Adrenal gland (tissue), 12 donors: ENCODE measurements around the gene PGS1. TPM values are rescaled to one million over a fixed set of nuclear protein-coding genes. Genes with fewer than 3 reads are reported as not detected.

ENCODE experiments used
- DNase-seq, 7 donors: peaks; one replicate each; pipeline ENCODE4 v3.0.0-alpha.2; 2019 to 2020
- H3K27ac ChIP-seq, 5 donors: fragments of 200-600 bp; sonication (generic) in 4 of 5; 1 replicate in 3 of 5; 2 replicates in 2 of 5; pipeline versions ENCODE4 v1.5.1 to v1.8.0; 2016 to 2020; ENCODE audit warnings: mild to moderate bottlenecking in 1 of 5
- H3K27me3 ChIP-seq: fragments of 200-600 bp; 2 replicates; pipeline ENCODE4 v1.8.0; 2021
- H3K36me3 ChIP-seq, 2 donors: fragments of 200-600 bp; replicated peaks in 1 of 2; 1 replicate in 1 of 2; 2 replicates in 1 of 2; pipeline versions ENCODE4 v1.5.1 to v1.8.0; 2018 to 2022
- H3K4me1 ChIP-seq, 2 donors: fragments of 200-600 bp; replicated peaks in 1 of 2; 1 replicate in 1 of 2; 2 replicates in 1 of 2; pipeline versions ENCODE4 v1.5.1 to v1.8.0; 2018 to 2021
- H3K4me3 ChIP-seq, 4 donors: fragments of 200-600 bp; sonication (generic) in 3 of 4; one replicate each; pipeline ENCODE4 v1.5.1; 2016 to 2018
- H3K9me3 ChIP-seq, 3 donors: fragments of 200-600 bp; sonication (generic) in 1 of 3; replicated peaks in 1 of 3; 1 replicate in 2 of 3; 2 replicates in 1 of 3; pipeline versions ENCODE4 v1.5.1 to v1.8.0; 2016 to 2021
- POLR2A ChIP-seq, 2 donors: fragments of 450-650 bp; IDR thresholded peaks; one replicate each; pipeline ENCODE4 v1.6.1; 2017; ENCODE audit warnings: antibody characterized with exemption in 2 of 2, mild to moderate bottlenecking in 2 of 2, moderate library complexity in 1 of 2
- WGBS, 4 donors: extraction: QIAGEN DNeasy Blood & Tissue Kit in 2 of 4; methylation state at CpG; one replicate each; pipeline versions ENCODE4 v1.1.5 to v1.1.7; 2013 to 2017; 5-methylcytosine and 5-hydroxymethylcytosine counted together
- intact Hi-C, 2 donors: fragments of 100-400 bp; cut with DNase I; formaldehyde crosslinking; loops; one replicate each; pipeline versions ENCODE4 v1.14.1 to v1.15.0; 2022 to 2023
- polyA plus RNA-seq, 3 donors: library from polyadenylated mRNA; stranded (reverse); fragments of 200-250 nt in 2 of 3; fragments of 350-450 nt in 1 of 3; fragmentation: Illumina TruSeq in 1 of 3; extraction: RNeasy Lipid Tissue Mini Kit (QIAGEN cat#74804) in 1 of 3; gene quantifications; one replicate each; pipeline ENCODE4 v1.2.3, GENCODE V29; 2013 to 2014
- total RNA-seq, 9 donors: library from RNA; depleted of rRNA in 4 of 9; stranded (reverse); fragments of >200 nt in 4 of 9; fragments of 120-200 nt in 1 of 9; fragmentation: NEBNext Ultra II Directional in 1 of 9; extraction: Animal tissue kit (Norgen Biotek cat#: 25700) in 1 of 9; gene quantifications; one replicate each; pipeline versions ENCODE4 v1.1.0 to v1.2.4, GENCODE V29; 2013 to 2023
- TF ChIP-seq, protein P1 (sequence below), 6 experiments: fragments of 450-650 bp in 4 of 6; fragments of 200-600 bp in 2 of 6; sonication (generic) in 1 of 6; IDR thresholded peaks; 1 replicate in 5 of 6; 2 replicates in 1 of 6; pipeline versions ENCODE4 v1.5.1 to v1.8.0; 2016 to 2021; ENCODE audit warnings: antibody characterized with exemption in 6 of 6, mild to moderate bottlenecking in 2 of 6, moderate library complexity in 1 of 6
- donor health status: healthy with polysubstance abuse.
- donor health status: Bipolar disorder and iron deficiency.
- donor health status: DM: yes; HTN: yes; CAD: no.
- donor health status: DM: no; HTN: no; CAD: no.
- donor health status: DM: no; HTN: no; CAD: no.
- donor health status: DM: yes; HTN: yes; CAD: no.

PGS1 gene
- total and polyA plus RNA-seq, 12 donors, result 11.9 to 64.5 (median 31.0) TPM

DNA sequence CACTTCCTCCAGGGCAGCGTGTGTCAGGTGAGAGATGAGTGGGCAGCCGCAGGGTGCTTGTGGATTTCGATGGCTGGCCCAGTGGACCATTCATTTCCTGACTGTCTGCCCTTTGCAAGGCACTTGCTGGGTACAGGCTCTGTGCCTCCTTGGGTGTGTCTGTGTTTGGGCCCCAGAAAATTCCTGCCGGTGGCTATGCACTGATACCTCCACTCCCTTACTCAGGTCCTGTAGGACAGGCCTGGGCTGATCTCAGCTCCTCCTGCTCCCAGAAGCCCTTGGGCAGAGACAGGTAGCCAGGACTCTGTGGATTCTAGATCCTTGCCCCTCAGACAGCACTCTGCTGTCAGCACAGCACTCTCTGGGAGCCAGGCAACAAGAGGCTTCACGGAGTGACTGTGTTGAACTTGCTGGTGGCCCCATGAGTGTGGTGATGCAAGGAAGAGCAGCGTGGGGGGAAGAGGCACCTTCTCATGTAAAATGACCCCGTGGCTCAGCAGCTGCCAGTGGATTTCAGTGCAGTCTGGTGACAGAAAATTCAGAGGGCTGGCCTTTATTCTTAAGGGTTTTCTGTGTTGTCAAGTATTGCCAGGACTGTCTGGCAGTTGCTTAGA is 29.0 kb downstream of the PGS1 start:
- 88 to 96% (median 92%) methylated on average over 5 to 7 of the region's 7 CpGs for WGBS, 4 donors
- H3K27me3 ChIP-seq, result no peaks in the 10 kb centered on the region
- H3K9me3 ChIP-seq, result no peaks in the 10 kb centered on the region
- no peak overlapping the region for H3K27ac ChIP-seq
- no peak overlapping the region for H3K4me3 ChIP-seq
- peaks cover 0 to 12% of the 10 kb centered on the region in 2 donors for H3K4me1 ChIP-seq
- intact Hi-C loops, result no loop called here
- H3K36me3 ChIP-seq, result peaks cover 0 to 34% of the 10 kb centered on the region in 2 donors
- no peak for DNase-seq
- TF ChIP-seq, protein P1, sequence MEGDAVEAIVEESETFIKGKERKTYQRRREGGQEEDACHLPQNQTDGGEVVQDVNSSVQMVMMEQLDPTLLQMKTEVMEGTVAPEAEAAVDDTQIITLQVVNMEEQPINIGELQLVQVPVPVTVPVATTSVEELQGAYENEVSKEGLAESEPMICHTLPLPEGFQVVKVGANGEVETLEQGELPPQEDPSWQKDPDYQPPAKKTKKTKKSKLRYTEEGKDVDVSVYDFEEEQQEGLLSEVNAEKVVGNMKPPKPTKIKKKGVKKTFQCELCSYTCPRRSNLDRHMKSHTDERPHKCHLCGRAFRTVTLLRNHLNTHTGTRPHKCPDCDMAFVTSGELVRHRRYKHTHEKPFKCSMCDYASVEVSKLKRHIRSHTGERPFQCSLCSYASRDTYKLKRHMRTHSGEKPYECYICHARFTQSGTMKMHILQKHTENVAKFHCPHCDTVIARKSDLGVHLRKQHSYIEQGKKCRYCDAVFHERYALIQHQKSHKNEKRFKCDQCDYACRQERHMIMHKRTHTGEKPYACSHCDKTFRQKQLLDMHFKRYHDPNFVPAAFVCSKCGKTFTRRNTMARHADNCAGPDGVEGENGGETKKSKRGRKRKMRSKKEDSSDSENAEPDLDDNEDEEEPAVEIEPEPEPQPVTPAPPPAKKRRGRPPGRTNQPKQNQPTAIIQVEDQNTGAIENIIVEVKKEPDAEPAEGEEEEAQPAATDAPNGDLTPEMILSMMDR (IDR thresholded peaks at IDR 0.05), result no peak
- TF ChIP-seq POLR2A (IDR thresholded peaks at IDR 0.05), result no peak

DNA sequence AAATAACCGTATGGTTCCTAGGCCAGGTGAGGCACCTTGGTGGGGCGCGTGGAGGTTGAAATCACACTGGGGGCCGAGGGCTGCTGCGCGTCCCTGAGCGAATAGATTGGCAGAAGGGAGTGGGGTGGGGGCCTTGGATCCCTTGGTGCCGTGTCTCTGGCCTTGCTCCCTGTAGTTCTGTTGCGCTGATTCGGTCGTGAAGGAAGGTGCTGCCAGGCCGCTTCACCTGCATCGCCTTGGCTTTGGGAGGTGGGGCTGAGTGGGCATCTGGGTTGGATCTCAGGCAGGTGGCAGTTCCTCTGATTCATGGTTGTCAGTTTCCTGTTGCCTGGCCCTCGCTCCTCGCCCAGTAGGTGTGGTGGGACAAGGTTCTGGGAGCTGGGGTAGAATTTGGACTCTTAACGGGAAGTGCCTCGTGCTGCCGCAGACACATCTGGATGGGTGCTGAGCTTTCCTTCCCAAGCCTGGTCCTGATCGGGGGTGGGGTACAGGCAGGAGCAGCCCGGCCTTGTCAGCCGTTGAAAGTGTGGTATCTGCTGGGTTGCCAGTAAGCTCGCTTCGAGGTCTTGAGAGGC is 30.1 kb downstream of the PGS1 start:
- no peak for DNase-seq
- TF ChIP-seq POLR2A (IDR thresholded peaks at IDR 0.05), result no peak
- TF ChIP-seq, protein P1 (IDR thresholded peaks at IDR 0.05), result no peak
- peaks cover 0 to 23% of the 10 kb centered on the region in 2 donors for H3K36me3 ChIP-seq
- WGBS, 4 donors, result 82 to 97% (median 93%) methylated on average over 16 to 23 of the region's 23 CpGs
- no peaks in the 10 kb centered on the region for H3K27me3 ChIP-seq
- H3K9me3 ChIP-seq, result no peaks in the 10 kb centered on the region
- H3K27ac ChIP-seq, result peak overlapping the region in 1 of 5 donors; percentile 10
- H3K4me3 ChIP-seq, result no peak overlapping the region
- H3K4me1 ChIP-seq, result peaks cover 0 to 20% of the 10 kb centered on the region in 2 donors
- intact Hi-C loops, result no loop called here

GRCh38 chr17:78409191-78409928 is 30.9 kb downstream of the PGS1 start:
- H3K36me3 ChIP-seq, result peaks cover 0 to 15% of the 10 kb centered on the region in 2 donors
- intact Hi-C loops, result no loop called here
- no peaks in the 10 kb centered on the region for H3K27me3 ChIP-seq
- no peak overlapping the region for H3K4me3 ChIP-seq
- no peaks in the 10 kb centered on the region for H3K9me3 ChIP-seq
- peaks cover 0 to 28% of the 10 kb centered on the region in 2 donors for H3K4me1 ChIP-seq
- no peak overlapping the region for H3K27ac ChIP-seq
- DNase-seq, result no peak
- TF ChIP-seq POLR2A (IDR thresholded peaks at IDR 0.05), result no peak
- TF ChIP-seq, protein P1 (IDR thresholded peaks at IDR 0.05), result no peak
- WGBS, 4 donors, result 83 to 91% (median 86%) methylated on average over 12 of the region's 12 CpGs

GRCh38 chr17:78411241-78411857 is 32.9 kb downstream of the PGS1 start:
- intact Hi-C loops, result no loop called here
- Histone ChIP-seq H3K27ac (peak overlapping the region in 2 of 5 donors; percentile 48 to 52), H3K4me3 (no peak overlapping the region), H3K9me3 (no peaks in the 10 kb centered on the region), H3K36me3 (no peaks in the 10 kb centered on the region), H3K4me1 (peaks cover 10 to 47% of the 10 kb centered on the region in 2 donors), H3K27me3 (no peaks in the 10 kb centered on the region)
- WGBS, 4 donors, result 74 to 78% (median 77%) methylated on average over 14 to 17 of the region's 17 CpGs
- TF ChIP-seq, protein P1 (IDR thresholded peaks at IDR 0.05), result no peak
- no peak for TF ChIP-seq POLR2A (IDR thresholded peaks at IDR 0.05)
- peak in 6 of 7 donors; percentile 46 to 75 (median 51) for DNase-seq
